ENCODE data around the gene ANGEL1. TPM values are rescaled to one million over a fixed set of nuclear protein-coding genes. Genes with fewer than 3 reads are reported as not detected.

Gene ANGEL1
- total RNA-seq, 1 experiment from 2014 or later, result 23.3 TPM

DNA sequence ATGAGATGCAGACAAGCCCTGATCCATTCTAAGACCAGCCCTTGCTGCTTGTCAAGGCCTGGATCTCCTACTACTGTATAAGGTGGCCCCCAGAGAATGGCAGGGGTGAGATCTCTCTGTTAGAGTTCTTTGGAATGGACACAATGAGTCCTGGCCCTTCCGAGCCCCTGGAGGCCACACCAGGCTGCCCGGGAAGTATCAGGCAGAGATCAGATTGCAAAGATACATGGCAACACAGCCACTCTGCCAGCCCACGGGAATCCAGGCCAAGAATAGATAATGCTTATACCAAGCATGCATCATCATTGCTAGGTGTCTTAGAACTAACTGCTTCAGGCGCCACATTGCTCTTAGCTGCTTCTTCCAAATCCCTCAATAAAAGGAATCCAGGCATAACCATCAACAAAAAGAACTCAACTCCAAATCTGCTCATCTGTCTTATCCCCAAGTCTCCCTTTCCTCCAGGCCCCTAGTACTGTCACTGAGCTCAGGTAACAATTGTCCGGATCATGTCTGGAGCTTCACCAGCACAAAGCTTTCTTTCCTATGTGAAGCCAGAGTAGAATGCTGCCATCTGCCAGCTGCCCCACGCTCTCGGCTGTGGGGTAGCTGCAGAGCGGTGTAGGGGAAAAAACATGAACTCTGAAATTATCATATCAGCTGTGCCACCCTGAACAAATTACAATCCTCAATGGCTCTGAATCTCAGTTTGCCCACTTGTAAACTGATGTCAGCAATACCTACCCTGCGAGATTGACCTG, 56.9 kb downstream of the ANGEL1 start:
- DNase-seq, result no peak
- Histone ChIP-seq H3K4me3 (ENCODE audit: insufficient read depth, low read depth, low read length) (no peak overlapping the region), H3K27me3 (ENCODE audit: control insufficient read depth, insufficient read depth, low read length) (peaks cover 11% of the 10 kb centered on the region), H3K36me3 (replicated peaks; ENCODE audit: control insufficient read depth, insufficient read depth, low read length) (no peaks in the 10 kb centered on the region)

DNA sequence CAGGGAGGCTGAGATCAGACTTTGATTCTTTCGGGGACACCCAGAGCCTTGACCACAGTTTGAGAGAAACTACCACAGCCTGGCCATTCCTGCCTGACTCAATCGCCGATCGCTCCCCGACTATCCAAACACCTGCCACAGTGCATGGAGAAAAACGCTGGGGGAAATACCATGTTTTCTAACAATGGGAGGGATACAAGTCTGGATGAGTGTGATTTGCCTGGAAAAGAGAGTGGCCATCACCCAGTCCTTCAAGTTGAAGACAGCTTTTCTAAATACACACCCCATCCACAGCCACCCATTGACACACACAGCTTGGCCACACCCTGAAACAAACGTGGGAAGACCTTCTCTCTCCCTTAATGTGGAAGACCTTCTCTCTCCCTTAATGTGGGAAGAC, 58.1 kb downstream of the ANGEL1 start:
- DNase-seq, result no peak
- Histone ChIP-seq H3K27me3 (ENCODE audit: control insufficient read depth, insufficient read depth, low read length) (peaks cover 1% of the 10 kb centered on the region; the same call in 1 of the 2 replicates), H3K36me3 (replicated peaks; ENCODE audit: control insufficient read depth, insufficient read depth, low read length) (no peaks in the 10 kb centered on the region), H3K4me3 (ENCODE audit: insufficient read depth, low read depth, low read length) (no peak overlapping the region)

DNA sequence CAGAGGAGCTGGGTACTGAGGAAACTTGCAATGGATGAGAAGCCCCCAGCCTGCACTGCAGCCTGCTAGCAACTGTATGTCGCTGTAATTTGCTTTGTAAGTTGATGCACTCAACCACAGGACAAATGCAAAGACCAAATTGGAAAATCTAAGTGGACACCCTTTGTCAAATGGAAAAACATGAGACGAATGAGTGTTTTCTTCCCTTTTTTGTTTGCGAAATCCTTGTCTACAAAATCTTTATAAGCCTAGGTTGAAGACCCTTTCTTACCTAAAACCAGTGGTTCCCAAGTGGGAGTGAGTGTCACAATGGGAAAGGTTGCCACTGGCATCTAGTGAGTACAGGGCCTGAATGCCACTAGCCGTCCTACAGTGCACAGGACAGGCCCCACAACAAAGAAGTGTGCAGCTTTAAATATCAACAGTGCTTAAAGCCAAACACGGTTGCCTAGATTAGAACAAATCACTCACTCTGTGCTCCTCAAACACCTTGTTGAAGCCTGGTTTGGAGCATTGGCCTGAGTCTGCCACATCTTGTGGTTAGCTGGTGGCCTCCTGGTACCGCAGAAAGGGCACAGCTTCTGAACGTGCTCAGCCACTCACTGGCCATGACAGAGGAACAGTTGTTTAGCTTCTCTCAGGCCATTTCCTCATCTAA, 59.0 kb downstream of the ANGEL1 start:
- Histone ChIP-seq H3K36me3 (replicated peaks; ENCODE audit: control insufficient read depth, insufficient read depth, low read length) (no peaks in the 10 kb centered on the region), H3K4me3 (ENCODE audit: insufficient read depth, low read depth, low read length) (no peak overlapping the region), H3K27me3 (ENCODE audit: control insufficient read depth, insufficient read depth, low read length) (no peaks in the 10 kb centered on the region)
- DNase-seq, result no peak

DNA sequence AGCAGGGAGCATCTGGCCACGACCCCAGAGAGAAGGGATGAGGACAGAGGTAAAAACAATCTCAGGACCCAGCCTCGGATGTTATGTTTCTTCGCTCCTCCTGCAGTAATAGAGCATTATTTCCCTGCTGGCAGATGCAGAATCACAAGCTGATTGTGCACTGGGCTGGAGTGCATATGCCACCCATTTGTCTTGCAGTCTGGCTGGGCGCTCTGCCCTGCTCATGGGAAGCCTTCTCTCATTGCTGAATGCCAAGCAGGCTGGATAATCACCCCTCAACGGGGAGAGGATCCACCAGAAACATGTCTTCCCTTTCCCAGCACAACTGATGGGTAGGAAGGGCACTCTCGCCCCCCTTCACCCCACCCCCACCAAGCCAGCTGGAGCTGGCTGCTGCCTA, 59.9 kb downstream of the ANGEL1 start:
- Histone ChIP-seq H3K4me3 (ENCODE audit: insufficient read depth, low read depth, low read length) (no peak overlapping the region), H3K36me3 (replicated peaks; ENCODE audit: control insufficient read depth, insufficient read depth, low read length) (no peaks in the 10 kb centered on the region), H3K27me3 (ENCODE audit: control insufficient read depth, insufficient read depth, low read length) (no peaks in the 10 kb centered on the region)
- DNase-seq, result no peak

DNA sequence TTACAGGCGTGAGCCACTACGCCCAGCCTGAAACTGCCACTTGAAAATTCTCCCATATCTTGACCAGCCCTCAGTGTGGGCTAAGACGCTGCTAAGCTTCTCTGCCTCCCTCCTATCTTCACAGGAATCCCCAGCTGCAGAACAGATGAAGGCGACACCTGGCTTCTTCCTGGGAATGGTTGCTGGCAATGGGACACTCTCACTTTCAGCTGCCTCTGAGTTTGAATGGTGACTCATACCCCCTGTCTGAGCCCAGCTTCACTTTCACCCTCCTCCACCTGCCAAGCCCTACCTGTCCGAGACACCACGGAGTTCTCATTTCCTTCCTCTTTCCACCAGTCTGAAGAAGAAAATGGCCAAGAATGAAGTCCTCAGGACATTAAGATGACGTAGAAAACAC, 69.7 kb downstream of the ANGEL1 start:
- DNase-seq, result no peak
- Histone ChIP-seq H3K27me3 (ENCODE audit: control insufficient read depth, insufficient read depth, low read length) (no peaks in the 10 kb centered on the region), H3K36me3 (replicated peaks; ENCODE audit: control insufficient read depth, insufficient read depth, low read length) (no peaks in the 10 kb centered on the region), H3K4me3 (ENCODE audit: insufficient read depth, low read depth, low read length) (no peak overlapping the region)

DNA sequence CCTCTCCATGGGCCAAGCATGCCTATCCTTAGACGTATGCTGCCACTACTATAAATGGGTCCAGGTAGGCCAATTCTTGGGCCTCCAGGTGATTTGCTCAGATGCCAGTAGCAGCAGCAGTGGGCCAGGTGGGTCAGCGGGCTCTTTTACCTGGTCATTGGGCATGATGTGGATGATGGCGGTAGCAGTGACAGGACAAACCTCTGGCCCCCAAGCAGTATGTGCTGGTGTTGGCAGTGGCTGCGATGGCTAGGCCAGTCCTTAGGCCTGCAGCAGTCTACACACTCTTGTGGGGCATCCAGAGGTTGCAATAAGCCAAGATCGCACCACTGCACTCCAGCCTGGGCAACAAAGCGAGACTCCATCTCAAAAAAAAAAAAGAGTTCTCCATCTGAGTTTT, 70.5 kb downstream of the ANGEL1 start:
- DNase-seq, result no peak
- Histone ChIP-seq H3K4me3 (ENCODE audit: insufficient read depth, low read depth, low read length) (no peak overlapping the region), H3K36me3 (replicated peaks; ENCODE audit: control insufficient read depth, insufficient read depth, low read length) (no peaks in the 10 kb centered on the region), H3K27me3 (ENCODE audit: control insufficient read depth, insufficient read depth, low read length) (no peaks in the 10 kb centered on the region)

DNA sequence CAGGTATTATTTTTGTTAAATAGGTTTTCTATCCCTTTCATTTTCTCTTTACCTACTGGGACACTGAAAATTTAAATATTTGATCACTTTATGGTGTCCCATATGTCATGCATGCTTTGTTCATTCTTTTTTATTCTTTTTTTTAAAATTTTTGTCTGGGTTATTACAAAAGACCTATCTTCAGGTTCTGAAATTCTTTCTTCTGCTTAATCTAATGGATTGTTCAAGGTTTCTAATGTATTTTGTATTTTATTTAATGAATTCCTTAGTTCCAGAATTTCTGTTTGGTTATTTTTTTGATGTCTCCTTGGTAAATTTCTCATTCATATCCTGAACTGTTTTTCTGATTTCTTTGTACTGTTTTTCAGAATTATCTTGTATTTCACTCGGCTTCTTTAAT, 71.6 kb downstream of the ANGEL1 start:
- Histone ChIP-seq H3K27me3 (ENCODE audit: control insufficient read depth, insufficient read depth, low read length) (no peaks in the 10 kb centered on the region), H3K4me3 (ENCODE audit: insufficient read depth, low read depth, low read length) (no peak overlapping the region), H3K36me3 (replicated peaks; ENCODE audit: control insufficient read depth, insufficient read depth, low read length) (no peaks in the 10 kb centered on the region)
- DNase-seq, result no peak

Other genes with a start within 250 kb of the ANGEL1 start
- gene VASH1, start 51.4 kb downstream of the ANGEL1 start, total RNA-seq (2014; rRNA removed; shearing (Covaris generic)), result 4.8 and 5.2 TPM in 2 replicates
- gene LRRC74A, start 13.5 kb upstream of the ANGEL1 start, total RNA-seq (2014; rRNA removed; shearing (Covaris generic)), result not detected in 2 replicates
- gene IRF2BPL, start 215.8 kb upstream of the ANGEL1 start, total RNA-seq (2014; rRNA removed; shearing (Covaris generic)), result 142 and 187 TPM in 2 replicates

All from H7 (cell line).